B cell (primary cell): ENCODE measurements around the gene ALS2CL. TPM values are rescaled to one million over a fixed set of nuclear protein-coding genes. Genes with fewer than 3 reads are reported as not detected.

ENCODE experiments used
- ATAC-seq: fragments of 200-7000 bp; cut with Tn5 transposase; one replicate; pipeline ENCODE4 v1.10.0; 2021; ENCODE audit warnings: low read depth, mild to moderate bottlenecking, moderate number of reproducible peaks, moderate library complexity
- CTCF ChIA-PET: fragments of 350-600 bp; sonication (Branson Sonifier 250); formaldehyde crosslinking; loops from one replicate; lab custom pipeline; 2021; ENCODE audit warnings: antibody characterized with exemption, inconsistent platforms; lab: Charles Lee
- POLR2A ChIA-PET: fragments of 350-600 bp; sonication (Branson Sonifier 250); formaldehyde crosslinking; loops from one replicate; lab custom pipeline; 2021; ENCODE audit warnings: antibody characterized with exemption; lab: Charles Lee
- DNase-seq: peaks from one replicate; pipeline ENCODE4 v3.0.0; 2013
- H2AFZ ChIP-seq: 2 replicates; pipeline ENCODE4 v1.6.1; 2012; ENCODE audit warnings: mild to moderate bottlenecking, low read depth, low read length; ENCODE audit not compliant: insufficient read depth, poor library complexity, severe bottlenecking
- H3K27ac ChIP-seq, 2 donors: 1 replicate in 1 of 2; 2 replicates in 1 of 2; pipeline ENCODE4 v1.5.1; 2012 to 2013; ENCODE audit warnings: low read length in 2 of 2, mild to moderate bottlenecking in 2 of 2, moderate library complexity in 1 of 2
- H3K27me3 ChIP-seq, 4 experiments: fragments of 200-600 bp in 1 of 4; sonication (generic) in 1 of 4; replicated peaks in 1 of 4; 1 replicate in 2 of 4; 2 replicates in 2 of 4; pipeline versions ENCODE4 v1.6.1 to v1.7.0; 2013 to 2016; ENCODE audit warnings: low read length in 3 of 4, mild to moderate bottlenecking in 2 of 4, mixed read lengths in 1 of 4, moderate library complexity in 1 of 4; ENCODE audit not compliant: insufficient read depth in 4 of 4, control insufficient read depth in 3 of 4; ENCODE audit errors: control extremely low read depth in 1 of 4
- H3K36me3 ChIP-seq, 2 experiments: replicated peaks in 1 of 2; 1 replicate in 1 of 2; 2 replicates in 1 of 2; pipeline versions ENCODE4 v1.6.1 to v1.7.1; 2013; ENCODE audit warnings: low read length in 1 of 2; ENCODE audit not compliant: insufficient read depth in 2 of 2, control insufficient read depth in 1 of 2; ENCODE audit errors: control extremely low read depth in 1 of 2, extremely low read depth in 1 of 2
- H3K4me1 ChIP-seq, 2 donors: fragments of 200-600 bp in 1 of 2; sonication (generic) in 1 of 2; 1 replicate in 1 of 2; 2 replicates in 1 of 2; pipeline versions ENCODE4 v1.5.1 to v1.6.1; 2013 to 2017; ENCODE audit warnings: low read length in 2 of 2; ENCODE audit not compliant: control insufficient read depth in 2 of 2, insufficient read depth in 2 of 2
- H3K4me2 ChIP-seq: replicated peaks from 2 replicates; pipeline ENCODE3; 2012; ENCODE audit warnings: mild to moderate bottlenecking, low read depth, low read length; ENCODE audit not compliant: poor library complexity, severe bottlenecking
- H3K4me3 ChIP-seq, 5 experiments: fragments of 200-600 bp in 1 of 5; sonication (generic) in 1 of 5; 1 replicate in 3 of 5; 2 replicates in 2 of 5; pipeline versions ENCODE4 v1.5.1 to v1.7.0; 2011 to 2016; ENCODE audit warnings: low read length in 4 of 5, mild to moderate bottlenecking in 4 of 5, low read depth in 2 of 5, control low read depth in 1 of 5, moderate library complexity in 1 of 5; ENCODE audit not compliant: insufficient read depth in 1 of 5; ENCODE audit errors: control extremely low read depth in 1 of 5, extremely low read depth in 1 of 5
- H3K79me2 ChIP-seq: fragments of 200-600 bp; sonication (generic); one replicate; pipeline ENCODE4 v1.6.0; 2016; ENCODE audit warnings: low read length; ENCODE audit not compliant: control insufficient read depth, insufficient read depth
- H3K9ac ChIP-seq: fragments of 200-600 bp; sonication (generic); 2 replicates; pipeline ENCODE4 v1.6.1; 2017; ENCODE audit warnings: mild to moderate bottlenecking, low read length, moderate library complexity
- H3K9me3 ChIP-seq, 3 donors: one replicate each; pipeline versions ENCODE4 v1.6.1 to v1.7.1; 2013; ENCODE audit warnings: low read length in 2 of 3; ENCODE audit not compliant: control insufficient read depth in 2 of 3, insufficient read depth in 1 of 3; ENCODE audit errors: control extremely low read depth in 1 of 3
- H4K20me1 ChIP-seq: 2 replicates; pipeline ENCODE4 v1.6.0; 2012; ENCODE audit warnings: mild to moderate bottlenecking, low read length; ENCODE audit not compliant: insufficient read depth, control insufficient read depth, poor library complexity, severe bottlenecking
- H3K27ac Mint-ChIP-seq: one replicate; pipeline ENCODE4 v1.8.0; 2021; ENCODE audit warnings: mixed read lengths
- H3K27me3 Mint-ChIP-seq: one replicate; pipeline ENCODE4 v1.8.0; 2021; ENCODE audit warnings: mixed read lengths
- H3K4me1 Mint-ChIP-seq: one replicate; pipeline ENCODE4 v1.8.0; 2021; ENCODE audit warnings: mixed read lengths
- H3K4me3 Mint-ChIP-seq: one replicate; pipeline ENCODE4 v1.8.0; 2021; ENCODE audit warnings: mixed read lengths
- H3K9me3 Mint-ChIP-seq: one replicate; pipeline ENCODE4 v1.8.0; 2022; ENCODE audit warnings: mixed read lengths; ENCODE audit not compliant: insufficient read depth
- EZH2 ChIP-seq: IDR thresholded peaks from 2 replicates; pipeline ENCODE4 v1.6.1; 2012; ENCODE audit warnings: borderline replicate concordance, low read depth, mild to moderate bottlenecking, moderate library complexity, low read length; ENCODE audit not compliant: insufficient read depth, poor library complexity, severe bottlenecking
- WGBS: methylation state at CpG from one replicate; pipeline ENCODE4 v1.1.5; 2013; ENCODE audit warnings: missing lambda C conversion rate; ENCODE audit not compliant: insufficient coverage; 5-methylcytosine and 5-hydroxymethylcytosine counted together
- intact Hi-C: fragments of 100-400 bp; cut with micrococcal nuclease; formaldehyde crosslinking; loops from one replicate; pipeline ENCODE4 v1.10.0; 2022
- polyA plus RNA-seq: library from polyadenylated mRNA; depleted of rRNA; stranded (reverse); fragments of >200 nt; gene quantifications from 2 replicates; pipeline ENCODE4 v1.2.3, GENCODE V29; 2012
- total RNA-seq, 2 donors: library from RNA; stranded (reverse); fragments of 120-200 nt in 1 of 2; gene quantifications; 1 replicate in 1 of 2; 2 replicates in 1 of 2; pipeline versions ENCODE4 v1.2.3 to v1.2.4, GENCODE V29; 2013 to 2022
- TF ChIP-seq, protein P1 (sequence below): fragments of 200-600 bp; IDR thresholded peaks from one replicate; pipeline ENCODE4 v1.8.0; 2022; ENCODE audit warnings: antibody characterized with exemption, mild to moderate bottlenecking

The ALS2CL gene
- total and polyA plus RNA-seq, 2 donors (not counting 1 experiment from before 2014, with no cell fraction given): 0.22 to 0.30 TPM

DNA sequence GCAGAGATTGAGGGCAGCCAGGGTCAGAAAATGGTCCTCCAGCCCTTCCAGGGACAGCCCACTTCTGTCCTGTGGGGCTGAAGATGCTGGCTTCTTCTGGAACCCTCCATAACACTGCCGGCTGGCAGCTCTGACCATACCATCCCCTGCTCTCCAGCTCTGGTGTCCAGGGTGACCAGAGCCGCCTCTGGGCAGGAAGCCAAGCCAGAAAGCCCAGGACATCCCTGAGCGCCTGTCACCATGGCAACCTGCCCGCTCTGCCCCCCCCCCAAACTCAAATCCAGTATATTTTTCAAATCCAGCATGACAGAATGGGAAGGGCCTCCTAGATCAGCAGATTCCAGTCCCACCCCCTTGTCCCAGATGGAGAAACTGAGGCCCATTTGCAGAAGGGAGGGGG is 7.3 kb upstream of the ALS2CL start:
- Histone ChIP-seq H3K27ac (no peak overlapping the region), H4K20me1 (no peaks in the 10 kb centered on the region), H2AFZ (no peak overlapping the region), H3K4me1 (peaks cover 9 to 10% of the 10 kb centered on the region in 2 donors), H3K4me3 (no peak overlapping the region), H3K27me3 (peaks cover 0 to 36% (median 12%) of the 10 kb centered on the region in 4 experiments), H3K9me3 (no peaks in the 10 kb centered on the region), H3K4me2 (no peak overlapping the region), H3K9ac (no peak overlapping the region), H3K79me2 (no peaks in the 10 kb centered on the region), H3K36me3 (no peaks in the 10 kb centered on the region)
- CTCF ChIA-PET: no interaction called here
- Mint-ChIP-seq H3K27ac (no peak overlapping the region), H3K9me3 (no peaks in the 10 kb centered on the region), H3K4me3 (no peak overlapping the region), H3K4me1 (peaks cover 8% of the 10 kb centered on the region), H3K27me3 (peaks cover 16% of the 10 kb centered on the region)
- intact Hi-C loops: no loop called here
- POLR2A ChIA-PET: no interaction called here
- WGBS: 94% methylated on average over 2 of the region's 4 CpGs
- DNase-seq (no peak), ATAC-seq (no peak)
- no peak for TF ChIP-seq EZH2
- TF ChIP-seq, protein P1, sequence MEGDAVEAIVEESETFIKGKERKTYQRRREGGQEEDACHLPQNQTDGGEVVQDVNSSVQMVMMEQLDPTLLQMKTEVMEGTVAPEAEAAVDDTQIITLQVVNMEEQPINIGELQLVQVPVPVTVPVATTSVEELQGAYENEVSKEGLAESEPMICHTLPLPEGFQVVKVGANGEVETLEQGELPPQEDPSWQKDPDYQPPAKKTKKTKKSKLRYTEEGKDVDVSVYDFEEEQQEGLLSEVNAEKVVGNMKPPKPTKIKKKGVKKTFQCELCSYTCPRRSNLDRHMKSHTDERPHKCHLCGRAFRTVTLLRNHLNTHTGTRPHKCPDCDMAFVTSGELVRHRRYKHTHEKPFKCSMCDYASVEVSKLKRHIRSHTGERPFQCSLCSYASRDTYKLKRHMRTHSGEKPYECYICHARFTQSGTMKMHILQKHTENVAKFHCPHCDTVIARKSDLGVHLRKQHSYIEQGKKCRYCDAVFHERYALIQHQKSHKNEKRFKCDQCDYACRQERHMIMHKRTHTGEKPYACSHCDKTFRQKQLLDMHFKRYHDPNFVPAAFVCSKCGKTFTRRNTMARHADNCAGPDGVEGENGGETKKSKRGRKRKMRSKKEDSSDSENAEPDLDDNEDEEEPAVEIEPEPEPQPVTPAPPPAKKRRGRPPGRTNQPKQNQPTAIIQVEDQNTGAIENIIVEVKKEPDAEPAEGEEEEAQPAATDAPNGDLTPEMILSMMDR: no peak

GRCh38 chr3:46699676-46700523 is 6.4 kb upstream of the ALS2CL start:
- no peak for ATAC-seq
- Histone ChIP-seq H2AFZ (no peak overlapping the region), H3K9me3 (no peaks in the 10 kb centered on the region), H3K9ac (no peak overlapping the region), H4K20me1 (no peaks in the 10 kb centered on the region), H3K36me3 (no peaks in the 10 kb centered on the region), H3K27me3 (peaks cover 0 to 36% (median 12%) of the 10 kb centered on the region in 4 experiments), H3K27ac (no peak overlapping the region), H3K4me2 (no peak overlapping the region), H3K79me2 (no peaks in the 10 kb centered on the region), H3K4me3 (no peak overlapping the region), H3K4me1 (peaks cover 17 to 18% of the 10 kb centered on the region in 2 donors)
- intact Hi-C loops: loop anchor here (10.0 kb wide), 1 partner anchor 215 kb away; no protein-coding TSS in a partner anchor
- CTCF ChIA-PET: no interaction called here
- Mint-ChIP-seq H3K9me3 (no peaks in the 10 kb centered on the region), H3K4me3 (no peak overlapping the region), H3K27me3 (peaks cover 16% of the 10 kb centered on the region), H3K4me1 (peaks cover 17% of the 10 kb centered on the region), H3K27ac (no peak overlapping the region)
- TF ChIP-seq, protein P1: no peak
- TF ChIP-seq EZH2: no peak
- no peak for DNase-seq
- POLR2A ChIA-PET: no interaction called here
- 84% methylated on average over 6 of the region's 8 CpGs for WGBS
